ENCODE data around the gene KASH5. TPM values are rescaled to one million over a fixed set of nuclear protein-coding genes. Genes with fewer than 3 reads are reported as not detected.

The KASH5 gene
- total and polyA plus RNA-seq, 2 experiments from 2014 or later: 0.44 TPM; not detected in 1

GRCh38 chr19:49422407-49423070 is 34.5 kb downstream of the KASH5 start (continued):
- TF ChIP-seq REST (IDR thresholded peaks at IDR 0.05; ENCODE audit: unreplicated experiment) (no peak), STAT1 (IDR thresholded peaks at IDR 0.05; ENCODE audit: unreplicated experiment) (no peak), EZH2 (IDR thresholded peaks at IDR 0.05; ENCODE audit: low read depth, unreplicated experiment) (no peak), EZH2phosphoT487 (IDR thresholded peaks at IDR 0.05; ENCODE audit: unreplicated experiment) (no peak)

GRCh38 chr19:49423071-49423984 is 35.3 kb downstream of the KASH5 start, which contains the start of gene PTH2:
PTH2 (minus strand) TSS chr19:49423441; CDS start chr19:49423339, 102 bp downstream.
- Histone ChIP-seq H3K4me2 (peak within 1 kb of the TSS; percentile 84), H3K79me2 (replicated peaks; ENCODE audit: insufficient read depth) (no peaks in the 10 kb centered on the region), H3K27ac (ENCODE audit: low read depth) (no peak within 1 kb of the TSS), H3K4me1 (ENCODE audit: insufficient read depth) (peaks cover 43% of the 10 kb centered on the region), H3K36me3 (ENCODE audit: insufficient read depth) (no peaks in the 10 kb centered on the region), H4K20me1 (replicated peaks; ENCODE audit: insufficient read depth) (peaks cover 4% of the 10 kb centered on the region; the same call in 1 of the 2 replicates), H3K27me3 (ENCODE audit: insufficient read depth) (peaks cover 64% of the 10 kb centered on the region), H3K4me3 (peak within 1 kb of the TSS; percentile 61), H3F3A (replicated peaks; ENCODE audit: low read depth) (peaks cover 30% of the 10 kb centered on the region), H2AFZ (peak within 1 kb of the TSS; percentile 96), H3K9me2 (ENCODE audit: insufficient read depth) (no peaks in the 10 kb centered on the region)
- DNase-seq (ENCODE audit: low spot score) (no peak), ATAC-seq (no peak)
- no peaks in the 10 kb centered on the region; the same call in 2 of the 3 replicates for H3K36me3 Mint-ChIP-seq (ENCODE audit: low read depth)
- TF ChIP-seq NANOG (IDR thresholded peaks at IDR 0.05; ENCODE audit: borderline replicate concordance) (no peak), EZH2 (IDR thresholded peaks at IDR 0.05; ENCODE audit: low read depth, unreplicated experiment) (peak; percentile 84)
- H3K27me3 Mint-ChIP-seq (ENCODE audit: insufficient read depth, low read depth, poor library complexity): peaks cover 73% of the 10 kb centered on the region
- peak within 1 kb of the TSS; percentile 70 for H3K4me3 Mint-ChIP-seq
- H3K27ac Mint-ChIP-seq: no peak within 1 kb of the TSS
- H3K9me3 Mint-ChIP-seq: peaks cover 3% of the 10 kb centered on the region
- peaks cover 63% of the 10 kb centered on the region for H3K4me1 Mint-ChIP-seq

- H3K9me2 ChIP-seq (ENCODE audit: insufficient read depth): no peaks in the 10 kb centered on the region
- Mint-ChIP-seq H3K9me3 (peaks cover 3% of the 10 kb centered on the region), H3K4me1 (peaks cover 66% of the 10 kb centered on the region), H3K27ac (no peak overlapping the region), H3K27me3 (ENCODE audit: insufficient read depth, low read depth, poor library complexity) (peaks cover 78% of the 10 kb centered on the region), H3K36me3 (ENCODE audit: low read depth) (no peaks in the 10 kb centered on the region; the same call in 2 of the 3 replicates), H3K4me3 (peak overlapping the region; percentile 32; the same call in 2 of the 3 replicates)
- H3K4me3 ChIP-seq: peak overlapping the region; percentile 61
- H3K4me2 ChIP-seq: peak overlapping the region; percentile 84
- peaks cover 34% of the 10 kb centered on the region for H3F3A ChIP-seq (replicated peaks; ENCODE audit: low read depth)
- peak overlapping the region; percentile 96; the same call in 1 of the 2 replicates for H2AFZ ChIP-seq
- H3K27me3 ChIP-seq (ENCODE audit: insufficient read depth): peaks cover 68% of the 10 kb centered on the region
- H3K36me3 ChIP-seq (ENCODE audit: insufficient read depth): no peaks in the 10 kb centered on the region
- DNase-seq (ENCODE audit: low spot score) (no peak), ATAC-seq (no peak)
- peaks cover 4% of the 10 kb centered on the region; the same call in 1 of the 2 replicates for H4K20me1 ChIP-seq (replicated peaks; ENCODE audit: insufficient read depth)
- H3K27ac ChIP-seq (ENCODE audit: low read depth): no peak overlapping the region
- H3K79me2 ChIP-seq (replicated peaks; ENCODE audit: insufficient read depth): no peaks in the 10 kb centered on the region
- peaks cover 46% of the 10 kb centered on the region for H3K4me1 ChIP-seq (ENCODE audit: insufficient read depth)
- TF ChIP-seq JUNB (IDR thresholded peaks at IDR 0.05; ENCODE audit: unreplicated experiment) (no peak), ZNF331 (CRISPR knock-in tag; IDR thresholded peaks at IDR 0.05; ENCODE audit: low read depth) (no peak), EZH2 (IDR thresholded peaks at IDR 0.05; ENCODE audit: low read depth, unreplicated experiment) (no peak), REST (IDR thresholded peaks at IDR 0.05; ENCODE audit: unreplicated experiment) (no peak), NANOG (IDR thresholded peaks at IDR 0.05; ENCODE audit: borderline replicate concordance) (no peak), CTCF (conservative IDR thresholded peaks at IDR 0.05; ENCODE audit: low read depth in 2 of 2) (no peak)
Observed at GRCh38 chr19:49423985-49424303, 35.9 kb downstream of the KASH5 start.

All from GM23338 (cell line).